ENCODE measurements around the gene F2RL2. TPM values are rescaled to one million over a fixed set of nuclear protein-coding genes. Genes with fewer than 3 reads are reported as not detected.
A peak's percentile ranks its signal among the peaks of the same experiment; 100 is the strongest.

Gene F2RL2
- total RNA-seq, 1 experiment from 2014 or later = 0.28 TPM

DNA sequence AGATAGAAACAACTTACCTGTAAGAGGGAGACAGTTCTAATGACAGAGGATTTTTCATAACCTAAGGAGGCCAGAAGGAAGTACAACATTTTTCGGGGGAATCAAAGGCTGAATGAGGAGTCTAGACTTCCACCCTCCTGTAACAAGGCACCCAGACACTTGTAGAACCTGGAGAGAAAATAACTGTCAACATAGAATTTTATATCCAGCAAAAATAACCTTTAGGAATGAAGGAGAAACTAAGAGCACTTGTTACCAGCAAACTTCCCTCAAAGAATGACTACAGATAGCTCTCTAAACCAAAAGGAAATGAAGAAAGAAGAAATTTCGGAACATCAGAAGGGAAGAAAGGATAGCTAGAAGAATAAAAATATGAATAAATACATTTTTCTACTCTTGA lies 25.9 kb upstream of the F2RL2 start:
- Mint-ChIP-seq H3K27me3 (ENCODE audit: insufficient read depth, unreplicated experiment) (no peaks in the 10 kb centered on the region), H3K36me3 (ENCODE audit: insufficient read depth, unreplicated experiment) (no peaks in the 10 kb centered on the region), H3K9me3 (ENCODE audit: unreplicated experiment) (peaks cover 18% of the 10 kb centered on the region), H3K27ac (ENCODE audit: low read depth, unreplicated experiment) (no peak overlapping the region), H3K4me1 (ENCODE audit: insufficient read depth, unreplicated experiment) (no peaks in the 10 kb centered on the region), H3K4me3 (ENCODE audit: unreplicated experiment) (no peak overlapping the region)
- DNase-seq (ENCODE audit: unreplicated experiment) = no peak
- no TSS peak for BruUV-seq (replicated peaks)
- no peak for TF ChIP-seq CTCF (IDR thresholded peaks at IDR 0.05; ENCODE audit: unreplicated experiment)
- POLR2A ChIA-PET = no interaction called here
- intact Hi-C loops (cut with micrococcal nuclease) = no loop called here
- CTCF ChIA-PET = interaction anchor here (0.8 to 1.2 kb wide), 2 partner anchors 47 to 66 kb away, joined by 3 read pairs; no protein-coding TSS in a partner anchor

DNA sequence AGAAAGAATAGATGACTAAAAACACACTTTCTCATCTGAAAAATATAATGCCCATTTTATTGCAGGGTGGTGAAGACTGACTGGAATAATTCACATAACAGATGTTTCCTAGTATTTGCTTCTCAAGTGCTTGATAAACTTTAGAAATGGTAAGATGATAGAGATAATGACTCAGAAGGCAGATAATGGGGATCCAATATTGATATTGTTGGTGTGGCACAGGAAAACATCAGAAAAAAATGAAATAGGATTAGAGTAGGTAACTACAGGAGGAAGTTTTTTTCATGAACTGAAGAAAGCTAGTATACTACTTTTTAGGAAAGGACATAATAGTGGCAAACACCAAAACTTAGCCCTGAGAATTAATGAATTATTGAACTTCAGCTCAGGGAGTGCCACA lies 20.2 kb upstream of the F2RL2 start:
- H3K27me3 Mint-ChIP-seq (ENCODE audit: insufficient read depth, unreplicated experiment) = no peaks in the 10 kb centered on the region
- no peak for DNase-seq (ENCODE audit: unreplicated experiment)
- H3K4me3 Mint-ChIP-seq (ENCODE audit: unreplicated experiment) = no peak overlapping the region
- TF ChIP-seq CTCF (IDR thresholded peaks at IDR 0.05; ENCODE audit: unreplicated experiment) = no peak
- H3K4me1 Mint-ChIP-seq (ENCODE audit: insufficient read depth, unreplicated experiment) = peaks cover 17% of the 10 kb centered on the region
- BruUV-seq (replicated peaks) = no TSS peak
- ChIA-PET POLR2A (no interaction called here), CTCF (interaction anchor here (1.0 kb wide), 1 partner anchor 41 kb away, joined by 3 read pairs; no protein-coding TSS in a partner anchor)
- no peaks in the 10 kb centered on the region for H3K36me3 Mint-ChIP-seq (ENCODE audit: insufficient read depth, unreplicated experiment)
- H3K27ac Mint-ChIP-seq (ENCODE audit: low read depth, unreplicated experiment) = no peak overlapping the region
- intact Hi-C loops (cut with micrococcal nuclease) = no loop called here
- no peaks in the 10 kb centered on the region for H3K9me3 Mint-ChIP-seq (ENCODE audit: unreplicated experiment)

DNA sequence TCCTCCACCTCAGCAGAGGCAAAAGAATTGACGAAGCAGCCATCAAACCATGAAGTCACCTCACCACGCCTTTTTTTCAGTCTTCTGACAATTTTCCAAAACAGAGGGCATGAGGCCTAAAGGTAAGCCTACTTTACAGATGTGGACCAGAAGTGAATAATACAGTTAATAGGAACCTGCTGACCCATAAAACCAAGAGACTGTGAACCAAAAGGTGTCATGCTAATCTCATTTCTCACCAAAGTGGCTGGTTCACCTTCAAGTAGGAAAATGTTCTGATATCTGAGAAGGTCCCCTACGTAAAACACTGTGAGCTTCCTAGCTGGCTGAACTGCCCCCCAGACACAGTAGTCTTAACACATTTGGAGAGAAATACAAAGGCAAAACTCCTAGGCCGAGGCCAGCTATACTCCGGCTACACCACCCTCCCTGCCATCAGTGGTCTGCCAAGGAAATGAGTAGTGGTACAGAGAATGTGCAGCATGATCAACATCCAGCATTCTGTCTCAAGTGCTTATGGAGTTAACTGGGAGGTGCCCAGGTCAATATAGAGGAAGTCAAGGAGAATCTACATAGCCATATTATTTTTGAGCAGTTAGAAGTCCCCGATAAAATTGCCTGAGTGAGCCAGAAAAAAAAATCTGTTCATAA lies 19.3 kb upstream of the F2RL2 start:
- Mint-ChIP-seq H3K4me1 (ENCODE audit: insufficient read depth, unreplicated experiment) (peaks cover 17% of the 10 kb centered on the region), H3K27ac (ENCODE audit: low read depth, unreplicated experiment) (no peak overlapping the region), H3K27me3 (ENCODE audit: insufficient read depth, unreplicated experiment) (no peaks in the 10 kb centered on the region), H3K4me3 (ENCODE audit: unreplicated experiment) (no peak overlapping the region), H3K36me3 (ENCODE audit: insufficient read depth, unreplicated experiment) (no peaks in the 10 kb centered on the region), H3K9me3 (ENCODE audit: unreplicated experiment) (no peaks in the 10 kb centered on the region)
- POLR2A ChIA-PET = no interaction called here
- intact Hi-C loops (cut with micrococcal nuclease) = no loop called here
- TF ChIP-seq CTCF (IDR thresholded peaks at IDR 0.05; ENCODE audit: unreplicated experiment) = no peak
- BruUV-seq (replicated peaks) = no TSS peak
- CTCF ChIA-PET = interaction anchor here (0.7 to 1.0 kb wide), 7 partner anchors 15 to 103 kb away, joined by 3 to 5 read pairs (median 3); no protein-coding TSS in a partner anchor
- no peak for DNase-seq (ENCODE audit: unreplicated experiment)

GRCh38 chr5:76641514-76642120 lies 18.4 kb upstream of the F2RL2 start:
- peak; percentile 57 for TF ChIP-seq CTCF (IDR thresholded peaks at IDR 0.05; ENCODE audit: unreplicated experiment)
- ChIA-PET POLR2A (no interaction called here), CTCF (interaction anchor here (0.6 to 1.8 kb wide), 11 partner anchors 16 to 133 kb away, joined by 3 to 8 read pairs (median 3); no protein-coding TSS in a partner anchor)
- Mint-ChIP-seq H3K27ac (ENCODE audit: low read depth, unreplicated experiment) (no peak overlapping the region), H3K4me1 (ENCODE audit: insufficient read depth, unreplicated experiment) (peaks cover 17% of the 10 kb centered on the region), H3K4me3 (ENCODE audit: unreplicated experiment) (no peak overlapping the region), H3K9me3 (ENCODE audit: unreplicated experiment) (no peaks in the 10 kb centered on the region), H3K36me3 (ENCODE audit: insufficient read depth, unreplicated experiment) (no peaks in the 10 kb centered on the region), H3K27me3 (ENCODE audit: insufficient read depth, unreplicated experiment) (no peaks in the 10 kb centered on the region)
- no TSS peak for BruUV-seq (replicated peaks)
- intact Hi-C loops (cut with micrococcal nuclease) = loop anchor here (1.0 to 2.0 kb wide), 3 partner anchors 40 to 133 kb away; partner anchors contain the start of gene F2R
- peak; percentile 83 for DNase-seq (ENCODE audit: unreplicated experiment)
